Measurements from ENCODE around the gene CMKLR1.

Gene CMKLR1

GRCh38 chr12:108267450-108267849 lies 71.7 kb downstream of the CMKLR1 start:
- POLR2A ChIA-PET (ENCODE audit: low non-redundant PET): no interaction called here
- no peak for TF ChIP-seq CTCF (conservative IDR thresholded peaks at IDR 0.05; ENCODE audit: low read depth)
- H3K27ac ChIP-seq: no peak overlapping the region
- CTCF ChIA-PET: no interaction called here
- DNase-seq (ENCODE audit: low spot score): no peak

- DNase-seq (ENCODE audit: low spot score): no peak
- CTCF ChIA-PET: interaction anchor here (1.1 kb wide), 1 partner anchor 14 kb away, joined by 3 read pairs; no protein-coding TSS in a partner anchor
- no peak overlapping the region for H3K27ac ChIP-seq
- no peak for TF ChIP-seq CTCF (conservative IDR thresholded peaks at IDR 0.05; ENCODE audit: low read depth)
- POLR2A ChIA-PET (ENCODE audit: low non-redundant PET): no interaction called here
These were observed 73.0 kb downstream of the CMKLR1 start for GRCh38 chr12:108266131-108266530.

GRCh38 chr12:108265505-108265904 lies 73.6 kb downstream of the CMKLR1 start:
- no peak overlapping the region for H3K27ac ChIP-seq
- ChIA-PET CTCF (no interaction called here), POLR2A (ENCODE audit: low non-redundant PET) (no interaction called here)

DNA sequence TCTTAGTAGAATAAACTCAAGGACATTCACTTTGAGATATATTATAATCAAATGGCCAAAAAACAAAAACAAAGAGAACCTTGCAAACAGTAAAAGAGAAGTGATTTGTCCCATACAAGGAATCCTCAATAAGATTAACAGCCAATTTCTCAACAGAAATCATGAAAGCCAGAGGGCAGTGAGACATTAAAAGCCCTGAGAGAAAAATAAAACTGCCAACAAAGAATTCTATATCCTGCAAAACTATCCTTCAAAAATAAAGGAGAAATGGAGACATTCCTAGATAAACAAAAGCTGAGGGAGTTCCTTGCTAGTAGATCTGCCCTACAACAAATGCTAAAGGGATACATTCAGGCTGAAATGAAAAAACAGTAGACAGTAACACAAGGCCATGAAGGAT lies 78.1 kb downstream of the CMKLR1 start:
- CTCF ChIA-PET: no interaction called here
- POLR2A ChIA-PET (ENCODE audit: low non-redundant PET): no interaction called here
- no peak for TF ChIP-seq CTCF (conservative IDR thresholded peaks at IDR 0.05; ENCODE audit: low read depth)
- no peak for DNase-seq (ENCODE audit: low spot score)
- H3K27ac ChIP-seq: no peak overlapping the region

More at GRCh38 chr12:108265505-108265904, 73.6 kb downstream of the CMKLR1 start:
- DNase-seq (ENCODE audit: low spot score): no peak
- no peak for TF ChIP-seq CTCF (conservative IDR thresholded peaks at IDR 0.05; ENCODE audit: low read depth)

DNA sequence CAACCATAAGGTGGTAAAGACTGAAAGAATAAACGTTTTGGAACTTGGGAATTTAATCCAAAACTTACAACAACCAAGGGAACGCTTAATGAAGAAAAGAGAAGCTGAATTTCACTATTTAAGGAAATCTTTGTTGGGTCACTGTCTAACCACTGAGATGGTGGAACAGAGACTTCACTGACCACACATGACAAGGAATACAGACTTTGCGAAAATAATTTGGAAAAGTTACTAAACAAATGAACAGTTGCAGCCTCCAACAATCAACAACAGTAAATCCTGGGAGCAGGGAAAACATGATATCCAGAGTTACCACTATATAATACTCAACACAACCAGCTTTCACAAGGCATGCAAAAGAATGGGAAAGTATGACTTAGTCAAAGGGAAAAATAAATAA lies 79.1 kb downstream of the CMKLR1 start:
- H3K27ac ChIP-seq: no peak overlapping the region
- no peak for TF ChIP-seq CTCF (conservative IDR thresholded peaks at IDR 0.05; ENCODE audit: low read depth)
- ChIA-PET POLR2A (ENCODE audit: low non-redundant PET) (no interaction called here), CTCF (no interaction called here)
- no peak for DNase-seq (ENCODE audit: low spot score)

DNA sequence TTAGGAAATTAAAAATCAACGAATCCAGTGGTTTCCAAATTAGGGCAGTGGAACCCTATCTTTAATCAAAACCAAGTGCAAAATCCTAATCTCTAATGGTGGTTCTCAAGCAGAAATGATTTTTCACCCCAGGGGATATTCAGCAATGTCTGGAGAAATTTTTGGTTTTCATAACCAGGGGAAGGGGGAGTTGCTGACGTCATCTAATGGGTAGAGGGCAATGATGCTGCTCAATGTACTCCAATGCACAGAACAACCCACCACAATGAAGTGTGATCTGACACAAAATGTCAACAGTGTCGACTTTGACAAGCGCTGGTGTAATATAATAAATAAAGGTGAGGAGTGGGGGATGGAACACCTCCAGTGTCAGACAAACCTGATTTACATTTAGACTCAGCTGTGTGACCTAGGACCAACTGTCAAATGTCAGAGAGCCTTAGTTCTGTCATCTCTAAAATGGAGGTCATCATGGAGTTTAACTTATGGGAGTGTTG lies 81.5 kb downstream of the CMKLR1 start:
- POLR2A ChIA-PET (ENCODE audit: low non-redundant PET): no interaction called here
- no peak overlapping the region for H3K27ac ChIP-seq
- no peak for TF ChIP-seq CTCF (conservative IDR thresholded peaks at IDR 0.05; ENCODE audit: low read depth)
- CTCF ChIA-PET: no interaction called here
- DNase-seq (ENCODE audit: low spot score): no peak

DNA sequence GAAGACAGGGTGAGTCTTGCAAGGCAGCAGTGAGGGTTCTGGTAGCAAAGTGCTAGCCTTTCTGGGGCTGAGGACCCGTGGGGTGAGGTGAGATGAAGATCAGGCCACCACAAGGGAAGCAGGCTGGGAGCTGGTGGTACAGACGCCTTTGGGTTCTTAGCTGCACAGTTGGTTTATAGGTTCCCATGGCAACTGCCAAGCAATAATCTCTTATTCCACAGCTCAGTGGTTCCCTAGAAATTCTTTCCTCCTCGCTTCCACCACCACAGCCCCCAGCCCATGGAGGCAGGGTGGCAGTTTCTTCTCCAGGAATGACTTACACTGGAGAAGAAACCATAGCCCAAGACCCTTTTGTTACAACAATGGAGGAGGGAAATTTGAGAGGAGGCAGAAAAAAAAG lies 82.1 kb downstream of the CMKLR1 start:
- no peak for TF ChIP-seq CTCF (conservative IDR thresholded peaks at IDR 0.05; ENCODE audit: low read depth)
- POLR2A ChIA-PET (ENCODE audit: low non-redundant PET): no interaction called here
- CTCF ChIA-PET: no interaction called here
- no peak for DNase-seq (ENCODE audit: low spot score)
- H3K27ac ChIP-seq: no peak overlapping the region
